Pancreas (tissue), 10 donors: ENCODE results near the gene OR2V1. TPM values are rescaled to one million over a fixed set of nuclear protein-coding genes. Genes with fewer than 3 reads are reported as not detected.

ENCODE experiments used
- ATAC-seq, 4 donors: fragments of 200-7000 bp; cut with Tn5 transposase; one replicate each; pipeline versions ENCODE4 v1.8.0 to v1.9.1; 2020; ENCODE audit warnings: mild to moderate bottlenecking in 4 of 4, moderate library complexity in 4 of 4
- DNase-seq, 6 donors: peaks; one replicate each; pipeline ENCODE4 v3.0.0-alpha.2; 2020
- FAIRE-seq: peaks from 2 replicates; lab custom pipeline; 2012; peaks lifted over from hg19 to GRCh38; lab: Jason Lieb, UNC
- H3K27ac ChIP-seq, 4 donors: fragments of 200-600 bp; sonication (generic); 1 replicate in 3 of 4; 2 replicates in 1 of 4; pipeline versions ENCODE4 v1.5.0 to v1.8.0; 2020
- H3K27me3 ChIP-seq, 4 donors: fragments of 200-600 bp; one replicate each; pipeline ENCODE4 v1.8.0; 2021
- H3K36me3 ChIP-seq, 3 donors: fragments of 200-600 bp; sonication (generic) in 1 of 3; one replicate each; pipeline versions ENCODE4 v1.5.0 to v1.8.0; 2020 to 2021
- H3K4me1 ChIP-seq, 3 donors: fragments of 200-600 bp; one replicate each; pipeline ENCODE4 v1.8.0; 2021
- H3K4me3 ChIP-seq, 4 donors: fragments of 200-600 bp; sonication (generic) in 2 of 4; one replicate each; pipeline versions ENCODE4 v1.5.0 to v1.8.0; 2020 to 2021
- H3K9me3 ChIP-seq, 4 donors: fragments of 200-600 bp; one replicate each; pipeline ENCODE4 v1.8.0; 2021
- WGBS, 2 donors: extraction: QIAGEN DNeasy Blood & Tissue Kit; methylation state at CpG; one replicate each; pipeline ENCODE4 v1.1.7; 2013; 5-methylcytosine and 5-hydroxymethylcytosine counted together
- intact Hi-C, 3 donors: fragments of 100-400 bp; cut with DNase I; formaldehyde crosslinking; loops; one replicate each; pipeline versions ENCODE4 v1.11.1 to v1.14.2; 2022
- polyA plus RNA-seq, 2 donors: library from polyadenylated mRNA; stranded (reverse); fragments of 200-250 nt; gene quantifications; one replicate each; pipeline ENCODE4 v1.2.3, GENCODE V29; 2013
- total RNA-seq, 6 donors: library from RNA; stranded (reverse); fragmentation: NEBNext Ultra II Directional in 4 of 6; extraction: Animal tissue kit (Norgen Biotek cat#: 25700) in 4 of 6; gene quantifications; one replicate each; pipeline versions ENCODE4 v1.2.1 to v1.2.4, GENCODE V29; 2021 to 2023
- TF ChIP-seq, protein P1 (sequence below), 4 donors: fragments of 200-600 bp; sonication (generic) in 3 of 4; IDR thresholded peaks; one replicate each; pipeline versions ENCODE4 v1.5.0 to v1.8.0; 2021; ENCODE audit warnings: antibody characterized with exemption in 4 of 4
- donor health status: healthy with polysubstance abuse.
- donor health status: DM: no; HTN: no; CAD: no; lungs with moderate emphysema.
- donor health status: DM: no; HTN: no; CAD: no.
- donor health status: control.
- donor health status: control.
- donor health status: Bipolar disorder and iron deficiency.
- donor health status: DM: yes; HTN: yes; CAD: no.
- donor health status: DM: no; HTN: no; CAD: no.
- donor health status: DM: no; HTN: no; CAD: no.
- donor health status: DM: yes; HTN: yes; CAD: no.

OR2V1 gene
- total and polyA plus RNA-seq, 8 donors, result not detected

DNA sequence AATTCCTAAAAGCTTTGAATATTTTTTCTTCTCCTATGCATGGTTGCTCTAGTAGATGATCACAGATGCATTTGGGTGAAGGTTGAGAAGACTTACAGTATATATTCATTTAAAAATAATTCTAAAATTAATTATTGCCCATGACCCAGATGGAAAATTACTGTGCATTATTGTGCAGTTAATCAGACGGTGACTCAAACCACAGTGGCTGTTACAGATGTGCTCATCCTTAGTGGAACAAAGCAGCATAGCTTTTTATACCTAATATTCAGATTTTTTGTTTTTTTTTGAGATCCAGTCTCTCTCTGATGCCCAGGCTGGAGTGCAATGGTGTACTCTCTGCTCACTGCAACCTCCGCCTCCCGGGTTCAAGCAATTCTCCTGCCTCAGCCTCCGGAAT is 10.7 kb downstream of the OR2V1 start:
- TF ChIP-seq, protein P1, sequence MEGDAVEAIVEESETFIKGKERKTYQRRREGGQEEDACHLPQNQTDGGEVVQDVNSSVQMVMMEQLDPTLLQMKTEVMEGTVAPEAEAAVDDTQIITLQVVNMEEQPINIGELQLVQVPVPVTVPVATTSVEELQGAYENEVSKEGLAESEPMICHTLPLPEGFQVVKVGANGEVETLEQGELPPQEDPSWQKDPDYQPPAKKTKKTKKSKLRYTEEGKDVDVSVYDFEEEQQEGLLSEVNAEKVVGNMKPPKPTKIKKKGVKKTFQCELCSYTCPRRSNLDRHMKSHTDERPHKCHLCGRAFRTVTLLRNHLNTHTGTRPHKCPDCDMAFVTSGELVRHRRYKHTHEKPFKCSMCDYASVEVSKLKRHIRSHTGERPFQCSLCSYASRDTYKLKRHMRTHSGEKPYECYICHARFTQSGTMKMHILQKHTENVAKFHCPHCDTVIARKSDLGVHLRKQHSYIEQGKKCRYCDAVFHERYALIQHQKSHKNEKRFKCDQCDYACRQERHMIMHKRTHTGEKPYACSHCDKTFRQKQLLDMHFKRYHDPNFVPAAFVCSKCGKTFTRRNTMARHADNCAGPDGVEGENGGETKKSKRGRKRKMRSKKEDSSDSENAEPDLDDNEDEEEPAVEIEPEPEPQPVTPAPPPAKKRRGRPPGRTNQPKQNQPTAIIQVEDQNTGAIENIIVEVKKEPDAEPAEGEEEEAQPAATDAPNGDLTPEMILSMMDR (IDR thresholded peaks at IDR 0.05), result no peak
- intact Hi-C loops, result no loop called here
- FAIRE-seq (no peak), ATAC-seq (no peak), DNase-seq (no peak)
- peaks cover 0 to 24% (median 4%) of the 10 kb centered on the region in 4 donors for H3K27me3 ChIP-seq
- H3K36me3 ChIP-seq, result no peaks in the 10 kb centered on the region
- H3K27ac ChIP-seq, result no peak overlapping the region
- H3K9me3 ChIP-seq, result no peaks in the 10 kb centered on the region
- WGBS, 2 donors, result 70 to 84% methylated on average over 4 of the region's 4 CpGs
- no peaks in the 10 kb centered on the region for H3K4me1 ChIP-seq
- no peak overlapping the region for H3K4me3 ChIP-seq

- no peaks in the 10 kb centered on the region for H3K9me3 ChIP-seq
- H3K36me3 ChIP-seq, result no peaks in the 10 kb centered on the region
- intact Hi-C loops, result no loop called here
- no peak for ATAC-seq
- H3K27me3 ChIP-seq, result peaks cover 1 to 24% (median 4%) of the 10 kb centered on the region in 4 donors
- FAIRE-seq, result no peak
- no peak for DNase-seq
- 71 to 78% methylated on average over 8 of the region's 8 CpGs for WGBS, 2 donors
- H3K27ac ChIP-seq, result no peak overlapping the region
- H3K4me3 ChIP-seq, result no peak overlapping the region
- no peaks in the 10 kb centered on the region for H3K4me1 ChIP-seq
- TF ChIP-seq, protein P1 (IDR thresholded peaks at IDR 0.05), result no peak
These were observed 11.9 kb downstream of the OR2V1 start for GRCh38 chr5:181119105-181119504.

DNA sequence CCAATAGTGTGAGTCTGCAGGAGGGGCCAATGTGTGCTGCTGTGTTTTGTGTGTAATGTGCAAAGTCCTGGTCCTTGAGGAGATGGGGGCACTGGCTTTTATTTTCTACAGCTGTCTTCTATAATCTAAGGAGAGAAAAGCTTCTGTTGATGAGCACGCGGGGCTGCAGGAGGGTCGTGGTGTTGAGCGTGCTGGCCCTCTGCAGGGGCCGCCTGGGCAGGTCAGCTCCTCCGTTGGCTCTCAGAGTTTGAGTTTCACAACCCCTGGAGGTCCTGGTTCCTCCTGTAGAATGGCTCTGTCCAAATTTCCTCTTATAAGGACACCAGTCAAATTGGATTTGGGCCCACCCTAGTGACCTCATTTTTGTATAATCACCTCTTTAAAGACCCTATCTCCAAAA is 12.6 kb downstream of the OR2V1 start:
- peaks cover 3 to 24% (median 4%) of the 10 kb centered on the region in 4 donors for H3K27me3 ChIP-seq
- no peak overlapping the region for H3K4me3 ChIP-seq
- H3K4me1 ChIP-seq, result no peaks in the 10 kb centered on the region
- FAIRE-seq (no peak), DNase-seq (no peak), ATAC-seq (no peak)
- intact Hi-C loops, result no loop called here
- H3K9me3 ChIP-seq, result no peaks in the 10 kb centered on the region
- no peaks in the 10 kb centered on the region for H3K36me3 ChIP-seq
- TF ChIP-seq, protein P1 (IDR thresholded peaks at IDR 0.05), result no peak
- H3K27ac ChIP-seq, result no peak overlapping the region
- WGBS, 2 donors, result 68 to 83% methylated on average over 6 of the region's 6 CpGs

GRCh38 chr5:181114844-181115778 is 15.9 kb downstream of the OR2V1 start:
- Histone ChIP-seq H3K36me3 (no peaks in the 10 kb centered on the region), H3K4me3 (no peak overlapping the region), H3K9me3 (no peaks in the 10 kb centered on the region), H3K27ac (no peak overlapping the region), H3K4me1 (no peaks in the 10 kb centered on the region), H3K27me3 (peaks cover 3 to 20% (median 4%) of the 10 kb centered on the region in 4 donors)
- DNase-seq (peak in 1 of 6 donors; percentile 12), ATAC-seq (peak in 2 of 4 donors; percentile 60 to 63), FAIRE-seq (no peak)
- TF ChIP-seq, protein P1 (IDR thresholded peaks at IDR 0.05), result no peak
- WGBS, 2 donors, result 4 to 6% methylated on average over 47 of the region's 47 CpGs
- intact Hi-C loops, result no loop called here
